ENCODE results near the gene RAP1GAP2. TPM values are rescaled to one million over a fixed set of nuclear protein-coding genes. Genes with fewer than 3 reads are reported as not detected.
"Not testable (repeated sequence)": the region's sequence is repeated elsewhere in the genome, so short reads cannot be mapped to it uniquely, and the experiment has no call there.

RAP1GAP2 gene
- polyA plus RNA-seq, 1 experiment, result 2.8 TPM

DNA sequence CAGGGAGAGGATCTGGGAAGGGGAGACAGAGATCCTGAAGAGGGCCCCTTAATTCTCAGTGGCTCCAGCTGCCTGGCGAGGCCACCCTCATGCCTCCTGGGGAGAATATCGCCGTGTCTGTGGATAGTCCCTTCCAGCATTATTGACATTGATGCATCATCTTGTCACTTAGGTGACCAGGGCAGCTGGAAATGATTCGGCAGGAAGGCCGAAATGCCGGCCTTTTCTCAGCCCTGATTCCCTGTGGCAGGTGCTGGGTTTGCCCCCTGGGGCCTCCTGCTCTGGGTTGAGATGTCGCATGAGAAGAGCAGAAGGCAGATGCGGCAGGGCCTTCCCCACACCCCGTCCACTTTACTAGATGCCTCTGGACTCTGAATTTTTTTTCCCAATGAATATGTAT, 89.5 kb downstream of the RAP1GAP2 start:
- POLR2A ChIA-PET, result no interaction called here
- H3K27ac ChIP-seq (ENCODE audit: low read depth, low read length), result no peak overlapping the region
- H3K4me3 ChIP-seq (ENCODE audit: low read depth, low read length), result no peak overlapping the region
- H3K27me3 ChIP-seq (ENCODE audit: control insufficient read depth, insufficient read depth, low read length), result no peaks in the 10 kb centered on the region
- no peaks in the 10 kb centered on the region; the same call in 1 of the 2 replicates for H3K9me3 ChIP-seq (ENCODE audit: control insufficient read depth, insufficient read depth, low read length)
- no peak for DNase-seq (ENCODE audit: low read depth, low spot score)
- TF ChIP-seq, protein P1, sequence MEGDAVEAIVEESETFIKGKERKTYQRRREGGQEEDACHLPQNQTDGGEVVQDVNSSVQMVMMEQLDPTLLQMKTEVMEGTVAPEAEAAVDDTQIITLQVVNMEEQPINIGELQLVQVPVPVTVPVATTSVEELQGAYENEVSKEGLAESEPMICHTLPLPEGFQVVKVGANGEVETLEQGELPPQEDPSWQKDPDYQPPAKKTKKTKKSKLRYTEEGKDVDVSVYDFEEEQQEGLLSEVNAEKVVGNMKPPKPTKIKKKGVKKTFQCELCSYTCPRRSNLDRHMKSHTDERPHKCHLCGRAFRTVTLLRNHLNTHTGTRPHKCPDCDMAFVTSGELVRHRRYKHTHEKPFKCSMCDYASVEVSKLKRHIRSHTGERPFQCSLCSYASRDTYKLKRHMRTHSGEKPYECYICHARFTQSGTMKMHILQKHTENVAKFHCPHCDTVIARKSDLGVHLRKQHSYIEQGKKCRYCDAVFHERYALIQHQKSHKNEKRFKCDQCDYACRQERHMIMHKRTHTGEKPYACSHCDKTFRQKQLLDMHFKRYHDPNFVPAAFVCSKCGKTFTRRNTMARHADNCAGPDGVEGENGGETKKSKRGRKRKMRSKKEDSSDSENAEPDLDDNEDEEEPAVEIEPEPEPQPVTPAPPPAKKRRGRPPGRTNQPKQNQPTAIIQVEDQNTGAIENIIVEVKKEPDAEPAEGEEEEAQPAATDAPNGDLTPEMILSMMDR (IDR thresholded peaks at IDR 0.05; ENCODE audit: low read depth, low read length), result no peak
- CTCF ChIA-PET, result no interaction called here

GRCh38 chr17:2888326-2888725, 92.1 kb downstream of the RAP1GAP2 start:
- CTCF ChIA-PET, result no interaction called here
- TF ChIP-seq, protein P1 (IDR thresholded peaks at IDR 0.05; ENCODE audit: low read depth, low read length), result no peak
- H3K27ac ChIP-seq (ENCODE audit: low read depth, low read length), result no peak overlapping the region
- POLR2A ChIA-PET, result no interaction called here
- H3K9me3 ChIP-seq (ENCODE audit: control insufficient read depth, insufficient read depth, low read length), result no peaks in the 10 kb centered on the region; the same call in 1 of the 2 replicates
- no peaks in the 10 kb centered on the region for H3K27me3 ChIP-seq (ENCODE audit: control insufficient read depth, insufficient read depth, low read length)
- DNase-seq (ENCODE audit: low read depth, low spot score), result no peak
- H3K4me3 ChIP-seq (ENCODE audit: low read depth, low read length), result no peak overlapping the region

DNA sequence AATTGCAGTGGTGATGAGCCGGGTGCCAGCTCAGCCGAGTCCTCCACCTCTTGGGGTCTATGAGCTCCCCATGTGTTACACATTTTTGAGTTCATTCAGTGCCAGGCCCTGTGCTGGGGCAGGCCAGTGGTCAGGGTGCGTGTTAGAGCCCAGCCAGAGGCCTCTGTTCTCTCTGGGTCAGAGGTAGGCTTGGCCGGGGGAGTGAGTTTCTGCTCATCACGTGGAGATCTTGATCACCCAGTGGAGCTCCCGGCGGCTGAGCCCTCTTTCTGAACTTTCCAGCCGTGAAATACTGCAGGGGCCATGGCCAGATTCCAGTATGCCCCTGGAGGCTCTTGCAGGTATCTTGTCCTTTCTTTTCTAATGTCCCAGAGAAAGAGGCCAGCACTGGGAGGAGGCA, 93.0 kb downstream of the RAP1GAP2 start:
- Histone ChIP-seq H3K9me3 (ENCODE audit: control insufficient read depth, insufficient read depth, low read length) (no peaks in the 10 kb centered on the region; the same call in 1 of the 2 replicates), H3K27me3 (ENCODE audit: control insufficient read depth, insufficient read depth, low read length) (no peaks in the 10 kb centered on the region), H3K4me3 (ENCODE audit: low read depth, low read length) (no peak overlapping the region), H3K27ac (ENCODE audit: low read depth, low read length) (no peak overlapping the region)
- TF ChIP-seq, protein P1 (IDR thresholded peaks at IDR 0.05; ENCODE audit: low read depth, low read length), result no peak
- no peak for DNase-seq (ENCODE audit: low read depth, low spot score)
- CTCF ChIA-PET, result no interaction called here
- POLR2A ChIA-PET, result interaction anchor here (0.7 kb wide), 1 partner anchor 18 kb away, joined by 3 read pairs; no protein-coding TSS in a partner anchor

DNA sequence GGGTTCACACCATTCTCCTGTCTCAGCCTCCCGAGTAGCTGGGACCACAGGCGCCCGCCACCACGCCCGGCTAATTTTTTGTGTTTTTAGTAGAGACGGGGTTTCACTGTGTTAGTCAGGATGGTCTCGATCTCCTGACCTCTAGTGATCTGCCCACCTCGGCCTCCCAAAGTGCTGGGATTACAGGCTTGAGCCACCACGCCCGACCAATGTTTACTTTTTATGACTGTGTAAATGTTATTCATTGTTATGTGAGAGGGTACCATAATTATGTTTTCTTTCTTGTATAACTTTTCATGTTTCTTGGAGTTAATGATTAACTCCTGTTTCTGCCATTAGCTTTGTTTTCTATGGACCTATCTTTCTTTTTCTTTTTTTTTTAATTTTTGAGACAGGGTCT, 94.5 kb downstream of the RAP1GAP2 start:
- H3K4me3 ChIP-seq (ENCODE audit: low read depth, low read length); H3K9me3 ChIP-seq (ENCODE audit: control insufficient read depth, insufficient read depth, low read length); DNase-seq (ENCODE audit: low read depth, low spot score); POLR2A ChIA-PET; H3K27me3 ChIP-seq (ENCODE audit: control insufficient read depth, insufficient read depth, low read length); H3K27ac ChIP-seq (ENCODE audit: low read depth, low read length): not testable (repeated sequence)
- CTCF ChIA-PET, result interaction anchor here (1.1 kb wide), 1 partner anchor 956 kb away, joined by 3 read pairs; the partner anchor contains the start of gene NCBP3

DNA sequence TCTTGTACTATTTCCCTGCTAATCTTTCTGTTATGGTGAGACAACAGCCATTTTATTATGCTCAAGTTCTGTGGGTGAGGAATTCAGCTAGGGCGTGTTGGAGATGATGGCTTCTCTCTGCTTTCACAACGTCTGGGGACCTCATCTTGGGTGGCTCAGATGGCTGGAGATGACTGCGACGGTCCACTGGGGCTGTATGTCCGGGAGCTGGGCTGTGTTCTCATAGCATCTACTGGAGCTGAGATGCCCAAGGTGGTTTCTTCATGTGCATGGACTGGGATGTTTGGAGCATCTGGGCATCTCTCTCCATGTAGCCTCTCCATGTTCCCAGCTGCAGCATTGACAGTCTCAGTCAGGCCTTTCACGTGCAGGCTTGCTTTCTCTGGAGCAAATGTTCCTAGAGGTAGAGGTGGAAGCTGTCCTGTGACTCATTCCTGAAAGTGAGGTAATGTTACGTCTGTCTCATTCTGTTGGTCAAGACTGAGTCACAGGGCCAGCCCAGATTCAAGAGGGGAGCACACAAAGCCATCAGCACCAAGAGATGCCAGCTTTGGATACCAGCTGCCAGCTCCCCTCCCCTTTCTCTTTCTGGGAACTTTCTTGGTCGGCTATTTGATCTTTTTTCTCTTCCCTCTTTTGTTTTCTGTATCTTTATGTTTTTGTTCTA, 96.2 kb downstream of the RAP1GAP2 start:
- Histone ChIP-seq H3K9me3 (ENCODE audit: control insufficient read depth, insufficient read depth, low read length) (peaks cover 4% of the 10 kb centered on the region; the same call in 1 of the 2 replicates), H3K27me3 (ENCODE audit: control insufficient read depth, insufficient read depth, low read length) (no peaks in the 10 kb centered on the region), H3K27ac (ENCODE audit: low read depth, low read length) (peak overlapping the region; percentile 21), H3K4me3 (ENCODE audit: low read depth, low read length) (no peak overlapping the region)
- TF ChIP-seq, protein P1 (IDR thresholded peaks at IDR 0.05; ENCODE audit: low read depth, low read length), result no peak
- POLR2A ChIA-PET, result no interaction called here
- DNase-seq (ENCODE audit: low read depth, low spot score), result peak; percentile 61
- CTCF ChIA-PET, result interaction anchor here (0.7 kb wide), 1 partner anchor 34 kb away, joined by 3 read pairs; no protein-coding TSS in a partner anchor

All from AG04450 (cell line).